Astrocyte (in vitro differentiated cells and primary cell): Measurements from ENCODE around the gene LRRFIP1. TPM values are rescaled to one million over a fixed set of nuclear protein-coding genes. Genes with fewer than 3 reads are reported as not detected.

Source experiments
- DNase-seq: peaks from one replicate; pipeline ENCODE4 v3.0.0-alpha.2; 2010; ENCODE audit warnings: low read depth
- FAIRE-seq: peaks from 2 replicates; lab custom pipeline; 2011; peaks lifted over from hg19 to GRCh38; lab: Jason Lieb, UNC
- H2AFZ ChIP-seq: 2 replicates; pipeline ENCODE4 v1.6.0; 2012; ENCODE audit warnings: low read depth, low read length, inconsistent platforms
- H3K27ac ChIP-seq: 2 replicates; pipeline ENCODE4 v1.5.1; 2011; ENCODE audit warnings: low read depth, low read length, inconsistent platforms
- H3K27me3 ChIP-seq: 2 replicates; pipeline ENCODE4 v1.6.0; 2011; ENCODE audit warnings: low read length, inconsistent platforms; ENCODE audit not compliant: insufficient read depth
- H3K36me3 ChIP-seq: 2 replicates; pipeline ENCODE4 v1.5.1; 2011; ENCODE audit warnings: low read length, inconsistent platforms; ENCODE audit not compliant: insufficient read depth
- H3K4me1 ChIP-seq: 2 replicates; pipeline ENCODE4 v1.5.1; 2011; ENCODE audit warnings: low read length, inconsistent platforms; ENCODE audit not compliant: insufficient read depth
- H3K4me2 ChIP-seq: 2 replicates; pipeline ENCODE4 v1.6.0; 2012; ENCODE audit warnings: low read length, inconsistent platforms
- H3K4me3 ChIP-seq: 2 replicates; pipeline ENCODE4 v1.5.1; 2011; ENCODE audit warnings: low read depth, mild to moderate bottlenecking, low read length, inconsistent platforms; ENCODE audit not compliant: insufficient read depth
- H3K79me2 ChIP-seq: 2 replicates; pipeline ENCODE4 v1.6.0; 2012; ENCODE audit warnings: mild to moderate bottlenecking, low read length, inconsistent platforms; ENCODE audit not compliant: insufficient read depth
- H3K9ac ChIP-seq: 2 replicates; pipeline ENCODE4 v1.6.0; 2012; ENCODE audit warnings: mild to moderate bottlenecking, low read length, inconsistent platforms
- H3K9me3 ChIP-seq: 2 replicates; pipeline ENCODE4 v1.5.1; 2012; ENCODE audit warnings: low read depth, mild to moderate bottlenecking, low read length, inconsistent platforms; ENCODE audit not compliant: insufficient read depth
- H4K20me1 ChIP-seq: 2 replicates; pipeline ENCODE4 v1.6.0; 2012; ENCODE audit warnings: low read length, inconsistent platforms; ENCODE audit not compliant: insufficient read depth
- H3K27ac Mint-ChIP-seq: one replicate; pipeline ENCODE4 v1.8.0; 2021; ENCODE audit warnings: mild to moderate bottlenecking, mixed read lengths; ENCODE audit not compliant: unreplicated experiment
- H3K27me3 Mint-ChIP-seq: one replicate; pipeline ENCODE4 v1.8.0; 2021; ENCODE audit warnings: low read depth, mixed read lengths; ENCODE audit not compliant: unreplicated experiment
- H3K36me3 Mint-ChIP-seq: one replicate; pipeline ENCODE4 v1.8.0; 2021; ENCODE audit warnings: low read depth, mixed read lengths; ENCODE audit not compliant: unreplicated experiment
- H3K4me1 Mint-ChIP-seq: one replicate; pipeline ENCODE4 v1.8.0; 2021; ENCODE audit warnings: low read depth, mixed read lengths; ENCODE audit not compliant: unreplicated experiment
- H3K4me3 Mint-ChIP-seq: one replicate; pipeline ENCODE4 v1.8.0; 2021; ENCODE audit warnings: mild to moderate bottlenecking, moderate library complexity, mixed read lengths; ENCODE audit not compliant: unreplicated experiment
- H3K9me3 Mint-ChIP-seq: one replicate; pipeline ENCODE4 v1.8.0; 2021; ENCODE audit warnings: mild to moderate bottlenecking, mixed read lengths; ENCODE audit not compliant: unreplicated experiment
- CTCF ChIP-seq: IDR thresholded peaks from 2 replicates; pipeline ENCODE4 v1.5.1; 2011; ENCODE audit warnings: low read depth, mild to moderate bottlenecking, inconsistent platforms, low read length, moderate library complexity; ENCODE audit not compliant: insufficient read depth
- EZH2 ChIP-seq: IDR thresholded peaks from 2 replicates; pipeline ENCODE4 v1.6.1; 2012; ENCODE audit warnings: mild to moderate bottlenecking, low read length, inconsistent platforms; ENCODE audit not compliant: insufficient read depth
- total RNA-seq: library from RNA; stranded (reverse); gene quantifications from 2 replicates; pipeline ENCODE4 v1.2.1, GENCODE V29; 2021

LRRFIP1 gene
- total RNA-seq, 1 donor from 2014 or later, result 83.3 TPM

GRCh38 chr2:237583385-237584295 is 43.7 kb upstream of the LRRFIP1 start:
- Mint-ChIP-seq H3K4me3 (no peak overlapping the region), H3K9me3 (peaks cover 9% of the 10 kb centered on the region), H3K4me1 (no peaks in the 10 kb centered on the region), H3K36me3 (no peaks in the 10 kb centered on the region), H3K27ac (no peak overlapping the region), H3K27me3 (peaks cover 12% of the 10 kb centered on the region)
- no peak overlapping the region for H3K27ac ChIP-seq
- TF ChIP-seq EZH2, result no peak
- no peak for TF ChIP-seq CTCF
- H3K9ac ChIP-seq, result no peak overlapping the region
- no peak overlapping the region for H3K4me2 ChIP-seq
- H3K9me3 ChIP-seq, result no peaks in the 10 kb centered on the region
- no peak overlapping the region for H3K4me3 ChIP-seq
- H3K36me3 ChIP-seq, result no peaks in the 10 kb centered on the region
- FAIRE-seq (no peak), DNase-seq (no peak)
- H3K4me1 ChIP-seq, result peaks cover 6% of the 10 kb centered on the region
- H3K27me3 ChIP-seq, result peaks cover 6% of the 10 kb centered on the region
- no peak overlapping the region for H2AFZ ChIP-seq
- no peaks in the 10 kb centered on the region for H4K20me1 ChIP-seq
- no peaks in the 10 kb centered on the region for H3K79me2 ChIP-seq

- H3K27ac Mint-ChIP-seq, result no peak overlapping the region
- no peaks in the 10 kb centered on the region for H3K36me3 Mint-ChIP-seq
- no peak for DNase-seq
- no peaks in the 10 kb centered on the region for H3K79me2 ChIP-seq
- H3K4me1 Mint-ChIP-seq, result peaks cover 4% of the 10 kb centered on the region
- no peaks in the 10 kb centered on the region for H3K36me3 ChIP-seq
- no peaks in the 10 kb centered on the region for H4K20me1 ChIP-seq
- peaks cover 5% of the 10 kb centered on the region for H3K27me3 Mint-ChIP-seq
- no peaks in the 10 kb centered on the region for H3K9me3 ChIP-seq
- H3K9me3 Mint-ChIP-seq, result peaks cover 9% of the 10 kb centered on the region
- H2AFZ ChIP-seq, result no peak overlapping the region
- H3K4me3 Mint-ChIP-seq, result no peak overlapping the region
- H3K9ac ChIP-seq, result no peak overlapping the region
- TF ChIP-seq EZH2 (no peak), CTCF (no peak)
- no peak overlapping the region for H3K27ac ChIP-seq
- no peak overlapping the region for H3K4me3 ChIP-seq
- H3K4me1 ChIP-seq, result peaks cover 14% of the 10 kb centered on the region
- H3K4me2 ChIP-seq, result no peak overlapping the region
- H3K27me3 ChIP-seq, result no peaks in the 10 kb centered on the region
- FAIRE-seq, result no peak
These were observed 41.7 kb upstream of the LRRFIP1 start for GRCh38 chr2:237585590-237586221.
